ENCODE measurements around the gene HRC.

- TF ChIP-seq YY1 (IDR thresholded peaks at IDR 0.05; ENCODE audit: insufficient read depth, insufficient read length) (no peak), ZNF274 (IDR thresholded peaks at IDR 0.05; ENCODE audit: low read depth, low read length) (no peak), SUZ12 (IDR thresholded peaks at IDR 0.05; ENCODE audit: extremely low read depth, insufficient read depth, insufficient read length) (no peak)
These were observed 3.7 kb downstream of the HRC start for GRCh38 chr19:49151267-49152118.
